ENCODE measurements around the gene STC2. TPM values are rescaled to one million over a fixed set of nuclear protein-coding genes. Genes with fewer than 3 reads are reported as not detected.

STC2 gene
- total RNA-seq, 4 donors from 2014 or later, result 1.5 to 8.1 (median 2.0) TPM

GRCh38 chr5:173354645-173355044 is 26.4 kb upstream of the STC2 start:
- Histone ChIP-seq H3K4me1 (no peaks in the 10 kb centered on the region), H3K27ac (no peak overlapping the region), H3K27me3 (peaks cover 7% of the 10 kb centered on the region), H3K9me3 (no peaks in the 10 kb centered on the region), H3K4me3 (no peak overlapping the region), H3K36me3 (no peaks in the 10 kb centered on the region)
- no peak for TF ChIP-seq EP300 (IDR thresholded peaks at IDR 0.05; ENCODE audit: low read depth)
- TF ChIP-seq, protein P1, sequence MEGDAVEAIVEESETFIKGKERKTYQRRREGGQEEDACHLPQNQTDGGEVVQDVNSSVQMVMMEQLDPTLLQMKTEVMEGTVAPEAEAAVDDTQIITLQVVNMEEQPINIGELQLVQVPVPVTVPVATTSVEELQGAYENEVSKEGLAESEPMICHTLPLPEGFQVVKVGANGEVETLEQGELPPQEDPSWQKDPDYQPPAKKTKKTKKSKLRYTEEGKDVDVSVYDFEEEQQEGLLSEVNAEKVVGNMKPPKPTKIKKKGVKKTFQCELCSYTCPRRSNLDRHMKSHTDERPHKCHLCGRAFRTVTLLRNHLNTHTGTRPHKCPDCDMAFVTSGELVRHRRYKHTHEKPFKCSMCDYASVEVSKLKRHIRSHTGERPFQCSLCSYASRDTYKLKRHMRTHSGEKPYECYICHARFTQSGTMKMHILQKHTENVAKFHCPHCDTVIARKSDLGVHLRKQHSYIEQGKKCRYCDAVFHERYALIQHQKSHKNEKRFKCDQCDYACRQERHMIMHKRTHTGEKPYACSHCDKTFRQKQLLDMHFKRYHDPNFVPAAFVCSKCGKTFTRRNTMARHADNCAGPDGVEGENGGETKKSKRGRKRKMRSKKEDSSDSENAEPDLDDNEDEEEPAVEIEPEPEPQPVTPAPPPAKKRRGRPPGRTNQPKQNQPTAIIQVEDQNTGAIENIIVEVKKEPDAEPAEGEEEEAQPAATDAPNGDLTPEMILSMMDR (IDR thresholded peaks at IDR 0.05), result no peak
- no peak for TF ChIP-seq POLR2AphosphoS5 (IDR thresholded peaks at IDR 0.05)
- no peak for TF ChIP-seq POLR2A (IDR thresholded peaks at IDR 0.05)
- no peak for DNase-seq
- WGBS, 2 donors (ENCODE audit: low coverage in 1 of 2), result 81 to 100% methylated on average over 1 to 2 of the region's 2 CpGs
- in situ Hi-C loops (cut with MboI; ENCODE audit: low pct_ligation_motif_present in 1 of 4, low pct_unique_long_range_greater_than_20kb in 1 of 4, low sequenced_read_pairs in 3 of 4) (no loop called here), intact Hi-C loops (cut with DNase I; ENCODE audit: low total_unique reads) (no loop called here)

DNA sequence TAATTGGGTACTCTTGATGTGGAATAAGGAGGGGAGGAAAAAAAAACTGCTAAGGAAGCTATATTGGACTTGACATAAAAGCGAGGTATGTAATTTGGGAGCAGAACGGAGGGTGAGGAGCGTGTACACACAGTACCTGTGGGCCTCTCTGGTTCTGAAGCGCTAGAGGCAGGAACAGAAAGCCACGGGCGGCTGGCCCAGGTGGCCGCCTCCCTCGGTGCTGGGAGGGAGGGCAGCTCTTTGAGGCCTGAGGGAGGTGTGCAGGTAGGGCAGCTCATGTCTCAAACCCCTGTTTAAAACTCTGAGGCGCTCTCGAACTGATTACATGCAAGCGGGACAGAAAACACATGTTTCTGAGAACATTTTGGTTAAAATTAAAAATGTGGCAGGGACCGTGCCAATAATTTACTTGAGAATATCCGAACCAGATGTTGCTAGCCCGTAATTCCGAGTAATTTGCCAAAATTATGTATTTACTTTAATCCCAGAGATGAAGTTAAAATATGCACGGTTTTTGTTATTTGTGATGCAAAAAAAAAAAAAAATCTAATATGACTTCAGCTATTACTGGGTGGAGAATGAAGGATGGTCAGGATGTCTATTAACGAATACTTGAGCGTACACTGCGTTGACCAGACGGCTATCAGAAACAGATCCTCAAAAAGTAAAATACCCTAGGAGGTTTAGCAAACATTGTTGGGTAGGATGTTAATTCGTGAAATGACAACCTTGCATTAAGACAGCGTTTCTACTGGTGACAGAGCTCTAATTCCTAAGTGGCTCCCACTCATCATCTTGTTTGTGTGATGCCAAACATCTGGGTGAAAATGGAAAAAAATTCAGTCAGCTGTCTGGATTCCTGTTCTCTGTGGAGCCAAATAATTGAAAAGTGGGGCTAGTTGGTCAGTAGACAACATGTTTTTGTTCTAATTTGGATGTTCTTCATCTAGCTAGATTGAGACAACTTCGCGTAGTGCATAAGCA is 24.4 kb upstream of the STC2 start:
- TF ChIP-seq POLR2A (IDR thresholded peaks at IDR 0.05) (no peak), EP300 (IDR thresholded peaks at IDR 0.05; ENCODE audit: low read depth) (no peak), POLR2AphosphoS5 (IDR thresholded peaks at IDR 0.05) (no peak)
- TF ChIP-seq, protein P1 (IDR thresholded peaks at IDR 0.05), result no peak
- DNase-seq, result no peak
- Histone ChIP-seq H3K36me3 (no peaks in the 10 kb centered on the region), H3K4me3 (no peak overlapping the region), H3K9me3 (no peaks in the 10 kb centered on the region), H3K27me3 (peaks cover 7% of the 10 kb centered on the region), H3K27ac (no peak overlapping the region), H3K4me1 (no peaks in the 10 kb centered on the region)
- in situ Hi-C loops (cut with MboI; ENCODE audit: low pct_ligation_motif_present in 1 of 4, low pct_unique_long_range_greater_than_20kb in 1 of 4, low sequenced_read_pairs in 3 of 4) (no loop called here), intact Hi-C loops (cut with DNase I; ENCODE audit: low total_unique reads) (no loop called here)
- WGBS, 2 donors (ENCODE audit: low coverage in 1 of 2), result 66 to 77% methylated on average over 17 to 24 of the region's 24 CpGs

DNA sequence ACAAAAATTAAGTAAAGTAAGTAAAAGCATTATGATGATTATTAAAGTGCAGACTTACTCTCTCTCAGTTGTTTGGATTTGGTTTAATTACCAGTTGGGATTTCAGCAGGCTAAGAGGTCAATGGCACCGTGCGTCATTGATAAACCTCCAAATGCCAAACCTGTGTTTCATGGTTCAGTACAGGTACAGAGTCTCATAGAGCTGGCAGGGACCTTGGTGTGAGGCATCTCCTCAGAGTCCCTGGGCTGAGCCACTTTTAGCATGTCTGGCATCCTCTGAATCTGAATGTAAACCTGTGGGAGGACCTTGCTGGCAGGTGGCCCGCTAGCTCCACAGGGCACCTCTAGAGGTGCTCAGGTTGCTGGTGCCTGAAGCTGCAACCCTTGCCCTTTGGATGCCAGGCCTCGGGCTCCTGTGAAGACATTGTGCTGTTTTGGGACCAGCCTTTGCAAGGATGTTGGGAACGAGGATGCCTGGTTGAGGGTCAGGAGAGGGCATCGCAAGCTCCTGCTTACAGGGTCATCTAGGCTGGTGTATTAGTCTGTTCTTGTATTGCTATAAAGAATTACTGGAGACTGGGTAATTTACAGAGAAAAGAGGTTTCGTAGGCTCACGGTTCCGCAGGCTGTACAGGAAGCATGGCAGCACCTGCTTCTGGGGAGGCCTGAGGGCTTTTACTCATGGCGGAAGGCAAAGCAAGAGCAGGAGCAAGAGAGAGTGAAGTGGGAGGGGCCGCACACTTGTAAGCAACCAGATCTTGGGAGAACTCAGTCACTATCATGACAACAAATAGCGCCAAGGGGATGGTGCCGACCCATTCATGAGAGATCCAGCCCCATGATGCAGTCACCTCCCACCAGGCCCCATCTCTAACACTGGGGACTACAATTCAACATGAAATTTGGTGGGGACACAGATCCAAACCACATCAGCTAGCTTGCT is 14.9 kb upstream of the STC2 start:
- TF ChIP-seq EP300 (IDR thresholded peaks at IDR 0.05; ENCODE audit: low read depth) (no peak), POLR2A (IDR thresholded peaks at IDR 0.05) (no peak), POLR2AphosphoS5 (IDR thresholded peaks at IDR 0.05) (no peak)
- TF ChIP-seq, protein P1 (IDR thresholded peaks at IDR 0.05), result no peak
- intact Hi-C loops (cut with DNase I; ENCODE audit: low total_unique reads) (no loop called here), in situ Hi-C loops (cut with MboI; ENCODE audit: low pct_ligation_motif_present in 1 of 4, low pct_unique_long_range_greater_than_20kb in 1 of 4, low sequenced_read_pairs in 3 of 4) (no loop called here)
- no peak for DNase-seq
- Histone ChIP-seq H3K4me1 (no peaks in the 10 kb centered on the region), H3K4me3 (no peak overlapping the region), H3K27me3 (no peaks in the 10 kb centered on the region), H3K9me3 (no peaks in the 10 kb centered on the region), H3K27ac (no peak overlapping the region), H3K36me3 (no peaks in the 10 kb centered on the region)
- 73 to 86% methylated on average over 6 to 13 of the region's 13 CpGs for WGBS, 2 donors (ENCODE audit: low coverage in 1 of 2)

- Histone ChIP-seq H3K4me3 (no peak overlapping the region), H3K4me1 (no peaks in the 10 kb centered on the region), H3K9me3 (no peaks in the 10 kb centered on the region), H3K27me3 (no peaks in the 10 kb centered on the region), H3K36me3 (no peaks in the 10 kb centered on the region), H3K27ac (no peak overlapping the region)
- in situ Hi-C loops (cut with MboI; ENCODE audit: low pct_ligation_motif_present in 1 of 4, low pct_unique_long_range_greater_than_20kb in 1 of 4, low sequenced_read_pairs in 3 of 4) (no loop called here), intact Hi-C loops (cut with DNase I; ENCODE audit: low total_unique reads) (no loop called here)
- DNase-seq, result no peak
- TF ChIP-seq, protein P1 (IDR thresholded peaks at IDR 0.05), result no peak
- TF ChIP-seq EP300 (IDR thresholded peaks at IDR 0.05; ENCODE audit: low read depth) (no peak), POLR2AphosphoS5 (IDR thresholded peaks at IDR 0.05) (no peak), POLR2A (IDR thresholded peaks at IDR 0.05) (no peak)
- 33 to 70% methylated on average over 1 to 7 of the region's 7 CpGs for WGBS, 2 donors (ENCODE audit: low coverage in 1 of 2)
Observed at GRCh38 chr5:173341961-173342430, 13.8 kb upstream of the STC2 start.

Measured in transverse colon (tissue), 4 donors.